Measurements from ENCODE around the gene CLIC5. TPM values are rescaled to one million over a fixed set of nuclear protein-coding genes. Genes with fewer than 3 reads are reported as not detected.

Gene CLIC5
- polyA plus RNA-seq, 3 donors = 184 to 208 (median 186) TPM

GRCh38 chr6:45920819-45921511 lies 94.7 kb downstream of the CLIC5 start:
- no peak for DNase-seq (ENCODE audit: extremely low read depth in 1 of 11, low read depth in 9 of 11, low spot score in 4 of 11)

GRCh38 chr6:45917439-45917838 lies 98.2 kb downstream of the CLIC5 start:
- DNase-seq (ENCODE audit: extremely low read depth in 1 of 11, low read depth in 9 of 11, low spot score in 4 of 11) = no peak

- DNase-seq (ENCODE audit: extremely low read depth in 1 of 11, low read depth in 9 of 11, low spot score in 4 of 11) = no peak
Measured at GRCh38 chr6:45916692-45917091, 99.0 kb downstream of the CLIC5 start.

- no peak for DNase-seq (ENCODE audit: extremely low read depth in 1 of 11, low read depth in 9 of 11, low spot score in 4 of 11)
Measured at GRCh38 chr6:45915780-45916468, 99.7 kb downstream of the CLIC5 start.

- DNase-seq (ENCODE audit: extremely low read depth in 1 of 11, low read depth in 9 of 11, low spot score in 4 of 11) = no peak
Measured at GRCh38 chr6:45911691-45912090, 104.0 kb downstream of the CLIC5 start.

GRCh38 chr6:45903959-45904358 lies 111.7 kb downstream of the CLIC5 start:
- no peak for DNase-seq (ENCODE audit: extremely low read depth in 1 of 11, low read depth in 9 of 11, low spot score in 4 of 11)

- no peak for DNase-seq (ENCODE audit: extremely low read depth in 1 of 11, low read depth in 9 of 11, low spot score in 4 of 11)
Measured at GRCh38 chr6:45902984-45903383, 112.7 kb downstream of the CLIC5 start.

- no peak for DNase-seq (ENCODE audit: extremely low read depth in 1 of 11, low read depth in 9 of 11, low spot score in 4 of 11)
Measured at GRCh38 chr6:45901767-45902650, 113.7 kb downstream of the CLIC5 start.

- DNase-seq (ENCODE audit: extremely low read depth in 1 of 11, low read depth in 9 of 11, low spot score in 4 of 11) = no peak
Measured at GRCh38 chr6:45900808-45901752, 114.6 kb downstream of the CLIC5 start.

GRCh38 chr6:45899683-45899946 lies 116.0 kb downstream of the CLIC5 start:
- DNase-seq (ENCODE audit: extremely low read depth in 1 of 11, low read depth in 9 of 11, low spot score in 4 of 11) = no peak

- DNase-seq (ENCODE audit: extremely low read depth in 1 of 11, low read depth in 9 of 11, low spot score in 4 of 11) = no peak
Measured at GRCh38 chr6:45898941-45899682, 116.5 kb downstream of the CLIC5 start.

- DNase-seq (ENCODE audit: extremely low read depth in 1 of 11, low read depth in 9 of 11, low spot score in 4 of 11) = no peak
Measured at GRCh38 chr6:45896783-45897441, 118.7 kb downstream of the CLIC5 start.

GRCh38 chr6:45895569-45895968 lies 120.1 kb downstream of the CLIC5 start:
- no peak for DNase-seq (ENCODE audit: extremely low read depth in 1 of 11, low read depth in 9 of 11, low spot score in 4 of 11)

- DNase-seq (ENCODE audit: extremely low read depth in 1 of 11, low read depth in 9 of 11, low spot score in 4 of 11) = no peak
Measured at GRCh38 chr6:45892696-45893245, 122.9 kb downstream of the CLIC5 start.

- no peak for DNase-seq (ENCODE audit: extremely low read depth in 1 of 11, low read depth in 9 of 11, low spot score in 4 of 11)
Measured at GRCh38 chr6:45892196-45892595, 123.5 kb downstream of the CLIC5 start.

GRCh38 chr6:45886776-45887175 lies 128.9 kb downstream of the CLIC5 start:
- no peak for DNase-seq (ENCODE audit: extremely low read depth in 1 of 11, low read depth in 9 of 11, low spot score in 4 of 11)

- no peak for DNase-seq (ENCODE audit: extremely low read depth in 1 of 11, low read depth in 9 of 11, low spot score in 4 of 11)
Measured at GRCh38 chr6:45884336-45884735, 131.3 kb downstream of the CLIC5 start.

GRCh38 chr6:45882671-45883070 lies 133.0 kb downstream of the CLIC5 start:
- no peak for DNase-seq (ENCODE audit: extremely low read depth in 1 of 11, low read depth in 9 of 11, low spot score in 4 of 11)

All from renal cortex interstitium (tissue), 11 donors.